GM19023 (cell line): Measurements from ENCODE around the gene PTGES3L.
"Not testable (repeated sequence)": the region's sequence is repeated elsewhere in the genome, so short reads cannot be mapped to it uniquely, and the experiment has no call there.

Experiments
- ATAC-seq: cut with Tn5 transposase; IDR thresholded peaks from one replicate; pipeline ENCODE4 v1.9.1; 2021; ENCODE audit warnings: mild to moderate bottlenecking, moderate library complexity; ENCODE audit not compliant: unreplicated experiment

Gene PTGES3L

DNA sequence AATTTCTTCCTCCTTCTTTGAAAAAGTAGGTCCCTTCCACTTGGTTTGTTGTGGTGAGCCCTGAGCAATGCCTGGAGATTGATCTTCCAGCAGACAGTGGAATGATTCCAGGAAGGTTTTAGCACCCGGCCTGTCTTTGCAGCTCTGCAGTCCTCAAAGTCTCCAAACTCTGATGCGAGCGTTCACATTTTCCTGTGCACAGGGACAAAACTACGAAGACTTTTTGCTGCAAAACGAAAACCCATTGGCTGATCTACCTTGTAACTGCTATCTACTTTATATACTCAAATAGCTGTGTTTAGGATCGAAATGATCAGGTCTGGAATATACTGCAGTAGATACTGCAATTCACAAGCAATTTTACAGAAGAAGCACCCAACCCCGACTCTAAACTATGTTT, 57.6 kb downstream of the PTGES3L start:
- ATAC-seq, result no peak

DNA sequence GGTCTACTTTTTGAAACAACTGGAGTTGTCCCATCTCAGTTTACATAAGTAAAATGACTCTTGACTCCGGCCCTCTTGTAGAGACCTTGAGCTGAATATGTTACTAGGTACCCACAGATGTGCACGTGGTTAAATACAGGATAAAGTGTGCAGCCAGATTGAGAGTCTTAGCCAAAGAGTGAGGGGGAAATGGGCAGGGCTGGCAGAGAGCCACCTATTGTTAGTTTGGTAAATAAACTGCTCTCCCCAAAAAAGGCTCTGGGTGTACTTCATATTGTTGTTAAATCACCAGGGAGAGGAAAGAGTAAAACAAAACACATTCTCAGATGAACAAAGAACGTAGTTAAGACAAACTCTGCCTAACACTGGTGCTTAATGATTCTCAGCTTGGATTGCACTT, 59.0 kb downstream of the PTGES3L start:
- ATAC-seq, result no peak

DNA sequence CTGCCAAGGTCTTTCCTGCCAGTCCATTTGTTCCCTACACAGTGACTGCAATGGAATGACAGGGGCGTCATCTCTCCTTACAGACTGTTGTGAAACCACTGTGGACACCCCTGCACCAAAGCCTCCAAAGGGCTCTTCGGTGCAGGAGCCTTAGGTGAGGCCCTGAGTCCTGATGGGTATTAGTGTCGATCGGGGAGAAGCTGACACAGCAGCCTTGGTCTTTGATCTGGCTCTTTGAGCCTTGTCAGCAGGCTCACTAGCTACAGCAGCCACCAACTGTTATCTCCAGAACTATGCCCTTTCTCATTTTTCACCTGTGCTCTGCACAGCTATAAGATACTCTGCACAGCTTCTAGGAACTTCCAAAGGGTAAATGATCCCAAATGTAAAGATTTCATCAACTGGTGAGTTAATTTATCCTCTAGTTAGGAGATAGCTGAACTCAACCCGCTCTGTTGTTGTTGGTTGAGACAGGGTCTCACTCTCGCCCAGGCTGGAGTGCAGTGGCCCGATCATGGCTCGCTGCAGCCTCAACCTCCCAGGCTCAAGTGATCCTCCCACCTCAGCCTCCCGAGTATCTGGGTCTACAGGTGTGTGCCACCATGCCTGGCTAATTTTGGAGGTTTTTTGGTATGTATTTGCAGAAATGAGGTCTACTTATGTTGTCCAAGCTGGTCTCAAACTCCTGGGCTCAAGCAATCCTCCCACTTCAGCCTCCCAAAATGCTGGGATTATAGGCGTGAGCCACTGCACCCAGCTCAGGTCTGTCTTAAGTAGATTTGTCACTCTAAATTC, 59.6 kb downstream of the PTGES3L start:
- no peak for ATAC-seq

DNA sequence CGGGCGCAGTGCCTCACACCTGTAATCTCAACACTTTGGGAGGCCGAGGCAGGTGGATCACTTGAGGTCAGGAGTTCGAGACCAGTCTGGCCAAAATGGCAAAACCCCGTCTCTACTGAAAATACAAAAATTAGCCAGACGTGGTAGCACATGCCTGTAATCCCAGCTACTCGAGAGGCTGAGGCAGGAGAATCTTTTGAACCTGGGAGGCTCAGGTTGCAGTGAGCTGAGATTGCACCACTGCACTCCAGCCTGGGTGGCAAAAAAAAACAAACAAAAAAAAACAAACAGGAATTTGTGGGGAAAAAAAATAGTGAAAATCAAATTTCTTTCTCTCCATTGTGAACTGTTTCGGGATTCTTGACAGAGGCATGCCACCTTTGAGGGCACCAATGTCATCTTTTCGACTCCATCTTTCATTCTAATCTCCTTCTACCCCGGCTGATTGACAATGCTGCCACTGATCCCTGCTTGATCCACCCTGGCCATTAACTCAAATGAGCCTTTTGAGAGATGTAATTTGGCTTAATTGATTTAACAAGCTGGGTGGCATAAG, 60.3 kb downstream of the PTGES3L start:
- ATAC-seq, result not testable (repeated sequence)

DNA sequence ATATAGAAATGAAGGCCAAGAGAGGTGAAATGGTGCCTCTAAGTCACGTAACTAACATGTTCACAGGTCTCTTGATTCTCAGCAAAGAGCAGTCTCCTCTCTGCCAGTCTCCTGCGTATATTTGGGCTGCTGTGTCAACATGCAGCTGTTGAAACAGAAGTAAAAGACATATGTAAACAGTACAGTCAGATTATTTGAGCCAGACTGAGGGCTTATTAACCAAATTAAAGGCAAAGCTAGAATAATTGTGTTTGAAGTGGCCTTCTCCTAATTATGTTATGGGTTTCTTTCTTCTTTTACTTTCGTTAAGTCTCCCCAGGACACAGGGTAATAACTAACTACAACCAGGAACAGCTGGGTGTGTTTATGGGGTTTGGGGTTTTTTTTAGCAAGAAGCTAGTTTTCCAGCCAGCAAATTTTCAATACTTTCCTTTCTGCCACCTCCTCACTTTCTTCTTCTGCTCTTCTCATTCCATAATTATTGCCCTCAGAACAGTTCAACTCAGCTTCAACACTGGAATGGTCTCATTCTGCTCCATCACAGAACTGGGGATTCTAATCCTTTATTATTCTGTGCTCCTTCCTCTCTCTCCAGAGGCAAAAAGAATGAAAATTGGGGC, 60.9 kb downstream of the PTGES3L start:
- no peak for ATAC-seq
